T-helper 17 cell (primary cell): ENCODE data around the gene SMAD6. TPM values are rescaled to one million over a fixed set of nuclear protein-coding genes. Genes with fewer than 3 reads are reported as not detected.

Experiments
- ATAC-seq: fragments of 150-1000 bp; cut with Tn5 transposase; 2 replicates; pipeline ENCODE4 v1.10.0; 2021; ENCODE audit warnings: mild to moderate bottlenecking, moderate library complexity
- DNase-seq, 3 donors: peaks; one replicate each; pipeline versions ENCODE4 v3.0.0 to v3.0.0-alpha.2; 2020 to 2021
- H3K9me3 ChIP-seq: one replicate; pipeline ENCODE4 v1.7.0; 2013; ENCODE audit warnings: low read length, mild to moderate bottlenecking; ENCODE audit not compliant: control insufficient read depth, poor library complexity, severe bottlenecking
- H3K27ac Mint-ChIP-seq: one replicate; pipeline ENCODE4 v1.8.0; 2022; ENCODE audit warnings: mild to moderate bottlenecking, moderate library complexity, mixed read lengths
- H3K27me3 Mint-ChIP-seq: one replicate; pipeline ENCODE4 v1.8.0; 2022; ENCODE audit warnings: mixed read lengths
- H3K36me3 Mint-ChIP-seq: one replicate; pipeline ENCODE4 v1.8.0; 2022; ENCODE audit warnings: low read depth, mixed read lengths
- H3K4me1 Mint-ChIP-seq: one replicate; pipeline ENCODE4 v1.8.0; 2022; ENCODE audit warnings: mild to moderate bottlenecking, mixed read lengths
- H3K4me3 Mint-ChIP-seq: one replicate; pipeline ENCODE4 v1.8.0; 2022; ENCODE audit warnings: mild to moderate bottlenecking, moderate library complexity, mixed read lengths
- total RNA-seq, 4 donors: library from RNA in 2 of 4; stranded (reverse) in 2 of 4; gene quantifications; one replicate each; pipeline ENCODE4 v1.2.3 and lab custom pipeline; 2022 to 2026

Gene SMAD6
- total RNA-seq, 2 donors from 2014 or later: 0.10 TPM; not detected in 1

DNA sequence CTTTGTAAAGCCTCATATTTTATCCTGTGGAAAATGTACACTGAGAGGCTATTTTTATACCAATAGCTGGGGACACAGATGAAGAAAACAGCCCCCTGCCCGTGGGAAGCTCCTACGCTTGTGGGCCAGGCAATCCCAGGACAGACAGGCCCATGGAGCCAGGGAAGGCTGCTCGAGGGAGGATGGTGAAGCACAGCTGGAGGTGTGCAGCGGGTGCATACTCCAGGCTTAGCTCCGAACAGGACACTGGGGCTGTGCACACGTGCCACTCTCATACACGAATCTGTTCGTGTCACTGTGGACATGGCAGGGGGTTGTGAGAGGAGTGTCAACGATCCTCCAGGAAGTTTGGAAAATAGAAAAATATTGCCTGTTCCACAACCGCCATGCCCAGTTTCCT, 36.1 kb downstream of the SMAD6 start:
- DNase-seq (no peak), ATAC-seq (no peak)
- H3K4me1 Mint-ChIP-seq: no peaks in the 10 kb centered on the region
- H3K4me3 Mint-ChIP-seq: no peak overlapping the region
- no peaks in the 10 kb centered on the region for H3K36me3 Mint-ChIP-seq
- no peak overlapping the region for H3K27ac Mint-ChIP-seq
- no peaks in the 10 kb centered on the region for H3K9me3 ChIP-seq
- H3K27me3 Mint-ChIP-seq: peaks cover 16% of the 10 kb centered on the region

DNA sequence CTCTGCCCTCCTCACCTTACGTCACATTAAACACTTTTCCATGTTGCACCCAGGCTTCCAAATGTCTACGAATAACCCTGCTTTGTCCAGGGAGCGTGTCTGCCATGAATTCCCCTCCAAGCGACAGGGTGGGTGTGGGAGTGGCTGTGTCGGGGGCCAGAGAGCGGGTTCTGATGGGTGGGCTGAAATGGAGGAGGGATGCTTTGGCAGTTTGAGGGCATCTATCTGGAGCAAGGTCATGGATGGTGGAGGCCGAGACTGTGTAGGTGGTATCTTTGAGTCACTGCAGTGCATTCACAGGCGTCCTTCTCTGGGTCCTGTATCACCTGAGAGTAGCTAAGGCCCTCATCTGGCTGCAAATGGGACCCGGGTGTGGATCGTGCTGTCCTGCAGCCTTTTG, 36.6 kb downstream of the SMAD6 start:
- H3K27me3 Mint-ChIP-seq: peaks cover 16% of the 10 kb centered on the region
- ATAC-seq: no peak
- no peak for DNase-seq
- no peaks in the 10 kb centered on the region for H3K9me3 ChIP-seq
- H3K4me3 Mint-ChIP-seq: no peak overlapping the region
- no peaks in the 10 kb centered on the region for H3K36me3 Mint-ChIP-seq
- no peaks in the 10 kb centered on the region for H3K4me1 Mint-ChIP-seq
- no peak overlapping the region for H3K27ac Mint-ChIP-seq

DNA sequence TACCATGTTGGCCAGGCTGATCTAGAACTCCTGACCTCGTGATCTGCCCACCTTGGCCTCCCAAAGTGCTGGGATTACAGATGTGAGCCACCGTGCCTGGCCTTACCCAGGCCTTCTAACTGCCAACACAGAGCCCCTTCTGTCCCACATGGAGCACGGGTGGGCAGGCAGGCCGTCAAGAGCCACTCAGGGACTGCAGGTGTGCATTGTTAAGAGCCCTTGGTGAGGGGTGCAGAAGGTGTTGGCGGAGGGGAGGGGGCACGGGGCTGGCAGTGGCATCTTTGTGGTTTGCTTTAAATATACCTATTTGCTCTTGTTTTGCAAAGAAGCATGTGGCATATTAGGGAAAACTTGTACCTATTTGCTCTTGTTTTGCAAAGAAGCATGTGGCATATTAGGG, 37.3 kb downstream of the SMAD6 start:
- H3K9me3 ChIP-seq: no peaks in the 10 kb centered on the region
- Mint-ChIP-seq H3K36me3 (no peaks in the 10 kb centered on the region), H3K27me3 (peaks cover 16% of the 10 kb centered on the region), H3K27ac (no peak overlapping the region), H3K4me3 (no peak overlapping the region), H3K4me1 (no peaks in the 10 kb centered on the region)
- ATAC-seq (no peak), DNase-seq (no peak)

DNA sequence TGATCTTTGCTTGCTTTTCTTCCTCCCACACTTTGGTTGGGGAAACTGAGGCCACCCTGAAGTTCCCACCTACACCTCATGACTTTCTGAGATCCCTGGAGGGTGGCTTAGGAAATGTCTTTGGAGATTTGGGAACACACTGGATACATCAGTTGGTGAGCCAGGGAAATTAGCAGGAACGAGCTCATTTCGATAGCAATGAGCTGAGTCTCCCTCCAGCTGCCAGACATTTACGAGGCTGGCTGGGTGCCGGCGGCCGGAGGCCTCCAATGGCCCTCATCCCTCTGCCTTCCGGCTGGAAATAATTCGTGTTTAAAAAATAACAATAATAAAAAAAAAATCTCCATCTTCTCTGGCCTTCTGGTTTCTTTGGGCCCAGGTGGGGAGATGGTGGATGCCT, 38.8 kb downstream of the SMAD6 start:
- Mint-ChIP-seq H3K4me3 (no peak overlapping the region), H3K27ac (no peak overlapping the region), H3K36me3 (no peaks in the 10 kb centered on the region), H3K27me3 (peaks cover 14% of the 10 kb centered on the region), H3K4me1 (peaks cover 3% of the 10 kb centered on the region)
- DNase-seq (no peak), ATAC-seq (no peak)
- H3K9me3 ChIP-seq: no peaks in the 10 kb centered on the region

DNA sequence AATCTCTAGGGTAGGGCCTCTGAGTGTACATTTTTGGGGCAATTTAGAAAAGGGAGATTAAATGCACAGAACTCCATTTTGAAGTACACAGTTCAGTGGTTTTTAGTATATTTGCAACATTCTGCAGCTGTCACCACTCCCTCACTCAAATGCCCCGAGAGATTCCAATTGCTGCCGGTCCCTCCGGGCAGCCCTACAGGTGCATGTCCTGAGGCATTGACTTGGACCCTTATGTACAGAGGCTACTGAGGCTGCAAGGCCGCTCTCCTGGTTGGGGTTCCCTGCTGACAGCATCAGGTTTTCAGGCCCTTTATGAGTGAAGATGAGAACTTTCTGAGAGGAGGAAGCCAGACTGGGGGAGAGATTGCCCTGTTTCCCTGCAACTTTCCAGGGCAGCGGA, 39.6 kb downstream of the SMAD6 start:
- H3K27me3 Mint-ChIP-seq: peaks cover 14% of the 10 kb centered on the region
- ATAC-seq: no peak
- no peak for DNase-seq
- no peak overlapping the region for H3K4me3 Mint-ChIP-seq
- no peaks in the 10 kb centered on the region for H3K9me3 ChIP-seq
- H3K4me1 Mint-ChIP-seq: peaks cover 3% of the 10 kb centered on the region
- H3K36me3 Mint-ChIP-seq: no peaks in the 10 kb centered on the region
- no peak overlapping the region for H3K27ac Mint-ChIP-seq

DNA sequence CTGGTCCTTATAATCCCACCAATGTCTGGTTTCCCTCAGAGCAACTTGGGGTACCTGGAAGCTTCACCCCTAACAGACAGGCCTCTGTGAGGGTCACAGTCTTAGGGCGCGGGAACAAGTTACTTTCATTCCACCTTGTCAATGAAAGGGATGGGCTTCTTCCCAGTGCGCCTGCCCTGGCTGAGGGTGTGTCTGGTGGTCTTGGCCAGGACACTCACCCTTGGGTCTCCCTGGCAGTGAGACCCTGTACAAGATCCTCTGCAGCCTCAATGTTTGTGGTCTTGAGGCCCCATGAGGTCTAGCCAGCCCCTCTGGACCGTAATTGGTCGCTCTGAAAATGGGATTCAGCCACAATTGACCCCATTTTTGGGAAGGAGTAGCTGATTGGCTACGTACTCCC, 40.2 kb downstream of the SMAD6 start:
- no peak overlapping the region for H3K27ac Mint-ChIP-seq
- peaks cover 14% of the 10 kb centered on the region for H3K27me3 Mint-ChIP-seq
- no peak overlapping the region for H3K4me3 Mint-ChIP-seq
- H3K9me3 ChIP-seq: no peaks in the 10 kb centered on the region
- H3K36me3 Mint-ChIP-seq: no peaks in the 10 kb centered on the region
- ATAC-seq (no peak), DNase-seq (no peak)
- peaks cover 3% of the 10 kb centered on the region for H3K4me1 Mint-ChIP-seq

DNA sequence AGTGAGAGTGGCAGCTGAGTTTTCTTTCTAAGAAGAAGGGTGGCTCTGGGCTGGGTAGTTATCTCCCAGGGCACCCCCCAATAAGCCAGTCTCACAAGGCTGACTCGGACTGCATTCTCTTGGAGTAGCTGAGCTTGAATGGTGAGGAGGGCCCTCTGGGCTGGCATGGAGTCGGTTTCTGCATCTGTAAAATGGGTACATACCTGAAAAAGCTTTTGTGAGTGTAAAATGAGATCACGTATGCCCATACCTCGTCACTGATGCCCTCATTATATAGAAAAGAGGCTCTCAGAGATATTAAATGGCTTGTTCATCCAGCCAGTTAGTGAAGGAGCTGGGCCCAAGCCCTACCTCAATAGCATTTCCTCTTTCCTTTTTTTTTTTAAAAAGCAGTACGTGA, 41.2 kb downstream of the SMAD6 start:
- no peaks in the 10 kb centered on the region for H3K9me3 ChIP-seq
- H3K36me3 Mint-ChIP-seq: no peaks in the 10 kb centered on the region
- no peak for ATAC-seq

DNA sequence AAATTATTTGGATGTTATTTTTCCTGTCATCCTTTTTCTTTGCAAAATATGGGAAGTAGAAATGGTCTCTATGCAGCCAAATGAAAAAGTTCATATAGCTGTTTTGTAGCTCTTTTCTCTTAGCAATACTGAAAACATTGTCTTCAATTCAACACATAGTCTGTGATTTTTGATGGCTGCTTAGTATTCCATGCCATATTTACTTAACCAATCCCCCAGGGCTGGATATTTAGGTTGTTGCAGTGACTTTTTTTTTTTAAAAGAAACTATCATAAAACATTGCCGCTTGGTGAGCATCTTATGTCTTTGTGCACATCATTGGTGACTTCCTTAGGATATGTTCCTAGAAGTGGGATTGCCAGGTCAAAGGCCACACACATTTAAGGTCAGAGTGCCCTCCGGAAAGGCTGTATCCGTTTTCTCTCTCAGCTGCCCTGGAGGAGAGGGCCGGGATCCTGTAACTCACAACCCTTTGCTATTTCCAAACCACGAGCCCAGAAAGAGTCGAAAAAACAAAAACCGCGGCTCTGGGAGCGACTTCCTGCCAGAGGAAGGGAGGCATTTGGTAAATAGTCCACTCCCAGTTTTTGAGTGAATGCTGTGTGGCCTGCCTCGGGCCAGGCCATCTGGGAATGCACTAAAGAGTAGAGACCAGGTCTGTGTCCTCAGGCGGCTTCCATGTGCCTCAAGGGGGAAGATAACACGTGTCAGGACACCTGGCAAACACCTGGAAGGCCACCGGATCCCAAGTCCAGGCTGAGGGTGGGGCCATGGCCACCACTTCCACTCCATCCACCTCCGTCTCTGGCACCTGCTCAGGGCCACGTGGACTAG, 41.9 kb downstream of the SMAD6 start:
- Mint-ChIP-seq H3K27ac (no peak overlapping the region), H3K27me3 (peaks cover 23% of the 10 kb centered on the region), H3K36me3 (no peaks in the 10 kb centered on the region), H3K4me3 (no peak overlapping the region), H3K4me1 (peaks cover 3% of the 10 kb centered on the region)
- ATAC-seq: no peak
- DNase-seq: no peak
- no peaks in the 10 kb centered on the region for H3K9me3 ChIP-seq

More for the DNA sequence above, 41.2 kb downstream of the SMAD6 start:
- Mint-ChIP-seq H3K27ac (no peak overlapping the region), H3K4me3 (no peak overlapping the region), H3K27me3 (peaks cover 19% of the 10 kb centered on the region), H3K4me1 (peaks cover 3% of the 10 kb centered on the region)
- DNase-seq: no peak

DNA sequence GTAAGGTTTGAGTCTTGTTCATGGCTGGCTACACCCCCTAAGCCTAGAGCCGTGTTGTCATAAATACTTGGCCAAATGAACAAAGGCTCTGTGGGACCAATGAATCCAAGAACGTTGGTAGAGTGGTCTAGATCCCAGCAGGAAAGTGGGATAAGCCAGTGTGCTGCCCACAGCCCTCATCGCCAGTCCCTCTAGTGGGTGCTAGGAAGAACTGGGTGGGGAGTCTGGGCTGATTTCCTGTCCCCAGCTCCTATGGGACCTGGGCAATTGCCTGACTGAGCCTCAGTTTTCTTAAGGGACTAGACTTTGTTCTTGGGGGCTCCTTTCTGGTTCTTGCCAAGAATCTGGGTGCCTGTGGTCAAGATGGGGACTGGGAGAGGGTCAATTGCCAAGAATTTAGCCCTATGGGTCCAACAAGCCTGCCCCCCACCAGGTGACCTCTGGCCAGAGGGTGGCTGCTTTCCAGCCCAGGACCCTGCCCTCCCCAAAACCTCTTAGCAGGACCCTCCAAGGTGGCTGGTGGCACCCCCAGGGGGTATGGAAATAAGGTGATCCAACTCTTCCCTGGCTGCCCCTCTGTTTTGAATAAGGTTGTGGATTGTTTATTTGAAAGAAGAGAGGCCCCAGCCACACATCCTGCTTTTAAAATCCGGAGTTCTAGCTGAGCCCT, 42.7 kb downstream of the SMAD6 start:
- H3K27ac Mint-ChIP-seq: no peak overlapping the region
- peaks cover 26% of the 10 kb centered on the region for H3K27me3 Mint-ChIP-seq
- DNase-seq (no peak), ATAC-seq (no peak)
- H3K4me3 Mint-ChIP-seq: no peak overlapping the region
- H3K4me1 Mint-ChIP-seq: peaks cover 3% of the 10 kb centered on the region
- no peaks in the 10 kb centered on the region for H3K9me3 ChIP-seq
- H3K36me3 Mint-ChIP-seq: no peaks in the 10 kb centered on the region

DNA sequence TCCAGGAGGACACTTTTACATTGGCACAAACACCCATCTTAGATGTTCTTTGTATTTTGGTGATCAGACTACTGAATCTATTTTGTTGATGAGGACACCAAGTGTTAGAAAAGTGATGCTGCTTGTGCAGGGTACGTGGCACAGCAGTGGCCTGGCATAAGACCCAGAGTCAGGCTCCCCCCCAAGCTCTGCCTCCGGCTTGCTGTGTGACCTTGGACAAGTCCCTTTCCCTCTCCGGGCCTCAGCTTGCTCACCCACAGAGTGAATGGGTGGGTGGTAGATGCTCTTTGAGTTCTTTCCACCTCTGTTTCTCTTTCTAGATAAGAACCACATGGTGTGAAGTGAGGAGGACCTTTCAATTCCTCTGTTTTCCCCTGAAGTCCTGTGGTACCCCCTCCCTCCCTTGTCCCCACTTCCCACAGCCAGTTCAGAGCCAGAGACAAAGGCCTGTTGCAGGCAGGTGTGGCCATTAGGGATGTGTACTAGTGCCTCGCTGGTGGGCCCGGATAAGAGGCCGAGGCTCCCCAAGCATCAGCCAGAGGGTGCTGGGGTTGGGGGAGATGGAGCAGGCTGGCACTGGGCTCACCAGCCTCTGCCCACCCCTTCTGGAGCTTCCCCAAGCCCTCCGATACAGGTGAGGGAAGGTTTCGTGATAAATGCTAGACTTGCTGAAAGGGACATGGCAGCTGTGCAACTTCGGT, 43.6 kb downstream of the SMAD6 start:
- no peak for DNase-seq
- Mint-ChIP-seq H3K4me3 (no peak overlapping the region), H3K27ac (no peak overlapping the region), H3K27me3 (peaks cover 19% of the 10 kb centered on the region), H3K4me1 (peaks cover 3% of the 10 kb centered on the region), H3K36me3 (no peaks in the 10 kb centered on the region)
- no peaks in the 10 kb centered on the region for H3K9me3 ChIP-seq
- no peak for ATAC-seq

DNA sequence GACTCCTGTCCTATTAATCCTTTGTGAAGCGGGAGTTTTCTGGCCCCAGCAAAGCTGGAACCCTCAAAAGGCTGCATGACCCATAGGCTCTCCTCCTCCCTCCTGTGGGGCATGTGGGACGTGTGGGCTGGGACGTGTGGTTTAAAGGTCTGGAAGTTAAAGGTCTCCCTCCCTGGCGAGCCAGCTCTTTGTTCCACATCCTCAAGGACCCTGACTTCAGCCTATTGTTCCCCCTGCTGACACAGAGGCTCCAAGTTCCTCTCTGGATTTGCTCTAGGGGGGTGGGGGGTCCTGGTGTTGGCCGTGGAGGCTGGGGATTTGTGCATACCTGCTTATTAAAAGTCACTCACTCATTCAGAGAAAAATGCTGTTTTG, 44.2 kb downstream of the SMAD6 start:
- Mint-ChIP-seq H3K4me1 (peaks cover 3% of the 10 kb centered on the region), H3K27ac (no peak overlapping the region), H3K27me3 (peaks cover 18% of the 10 kb centered on the region), H3K36me3 (no peaks in the 10 kb centered on the region), H3K4me3 (no peak overlapping the region)
- DNase-seq (no peak), ATAC-seq (no peak)
- H3K9me3 ChIP-seq: no peaks in the 10 kb centered on the region

DNA sequence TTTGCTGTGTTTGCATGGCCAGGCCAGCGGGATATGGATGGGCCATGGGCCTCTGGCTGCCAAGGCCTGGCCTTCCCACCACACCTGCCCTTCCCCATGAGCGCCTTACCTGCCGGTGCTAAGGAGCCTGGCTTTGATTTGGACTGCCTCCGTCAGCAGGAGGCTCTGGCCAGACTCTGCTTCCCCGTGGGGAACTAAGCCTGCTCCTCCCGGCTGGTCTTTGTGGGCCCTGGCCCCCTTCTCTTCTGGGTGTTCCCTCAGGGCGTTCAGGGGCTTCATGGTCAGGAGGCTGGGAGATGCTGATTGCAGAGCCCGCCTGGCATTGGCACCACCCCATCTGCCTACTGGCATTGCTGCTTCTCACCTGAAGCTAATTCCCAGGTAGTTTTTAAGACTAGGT, 45.2 kb downstream of the SMAD6 start:
- DNase-seq (no peak), ATAC-seq (no peak)
- H3K36me3 Mint-ChIP-seq: no peaks in the 10 kb centered on the region
- no peak overlapping the region for H3K27ac Mint-ChIP-seq
- no peak overlapping the region for H3K4me3 Mint-ChIP-seq
- H3K4me1 Mint-ChIP-seq: peaks cover 7% of the 10 kb centered on the region
- H3K9me3 ChIP-seq: no peaks in the 10 kb centered on the region
- H3K27me3 Mint-ChIP-seq: peaks cover 18% of the 10 kb centered on the region

DNA sequence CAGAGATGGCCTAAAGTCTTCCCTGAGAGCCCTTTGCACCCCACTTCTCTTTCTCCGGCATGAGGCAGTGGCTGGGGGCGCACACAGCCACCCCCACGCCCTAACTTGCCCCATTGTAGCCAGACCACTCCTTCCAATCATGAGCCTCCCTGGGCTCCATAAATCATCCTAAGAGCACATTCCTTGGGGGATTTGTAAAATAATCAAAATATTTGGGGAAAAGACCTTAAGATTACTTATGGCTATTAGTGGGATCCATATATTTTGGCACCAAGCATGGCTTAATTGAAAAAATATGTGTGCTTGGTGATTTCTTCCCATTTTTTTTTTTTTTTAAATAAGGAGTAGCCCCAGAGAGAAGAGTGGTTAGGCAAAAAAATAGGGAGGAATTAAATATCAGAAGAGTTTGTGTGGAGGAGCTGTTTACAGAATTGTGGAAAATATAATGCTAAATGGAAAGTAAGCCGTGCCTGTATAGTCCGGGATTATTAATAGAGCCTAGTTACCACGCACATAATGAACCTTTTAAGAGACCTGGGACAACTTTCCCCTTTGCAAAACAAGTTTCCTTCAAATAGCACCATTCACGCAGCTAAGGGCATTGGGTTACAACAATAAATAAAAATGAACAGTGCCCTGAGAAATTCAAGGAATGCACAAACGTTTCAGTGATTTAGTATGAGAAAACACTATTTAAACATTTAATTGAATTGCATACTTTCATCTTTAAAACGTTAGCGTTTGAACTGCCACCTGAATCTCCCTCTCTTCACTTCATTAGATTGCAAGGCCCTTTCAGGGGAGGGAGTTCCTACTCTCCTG, 46.1 kb downstream of the SMAD6 start:
- H3K9me3 ChIP-seq: no peaks in the 10 kb centered on the region
- H3K27ac Mint-ChIP-seq: no peak overlapping the region
- DNase-seq (no peak), ATAC-seq (no peak)
- H3K36me3 Mint-ChIP-seq: no peaks in the 10 kb centered on the region
- peaks cover 18% of the 10 kb centered on the region for H3K27me3 Mint-ChIP-seq
- no peak overlapping the region for H3K4me3 Mint-ChIP-seq
- H3K4me1 Mint-ChIP-seq: peaks cover 8% of the 10 kb centered on the region
